Tibial nerve (tissue), 4 donors: Measurements from ENCODE around the gene SHKBP1.

ENCODE experiments used
- EP300 ChIP-seq, 2 donors: sonication (generic); formaldehyde crosslinking; IDR thresholded peaks; one replicate each; pipeline ENCODE4 v1.6.1; 2017; ENCODE audit warnings: antibody characterized with exemption in 2 of 2, mild to moderate bottlenecking in 1 of 2
- POLR2A ChIP-seq, 2 donors: fragments of 450-650 bp; IDR thresholded peaks; one replicate each; pipeline ENCODE4 v1.6.1; 2017; ENCODE audit warnings: antibody characterized with exemption in 2 of 2, mild to moderate bottlenecking in 2 of 2, moderate library complexity in 2 of 2
- TF ChIP-seq, protein P1 (sequence below), 5 experiments: fragments of 200-600 bp in 3 of 5; fragments of 450-650 bp in 2 of 5; sonication (generic) in 3 of 5; IDR thresholded peaks; one replicate each; pipeline ENCODE4 v1.5.1; 2016 to 2019; ENCODE audit warnings: antibody characterized with exemption in 5 of 5, mild to moderate bottlenecking in 3 of 5, moderate library complexity in 2 of 5

DNA sequence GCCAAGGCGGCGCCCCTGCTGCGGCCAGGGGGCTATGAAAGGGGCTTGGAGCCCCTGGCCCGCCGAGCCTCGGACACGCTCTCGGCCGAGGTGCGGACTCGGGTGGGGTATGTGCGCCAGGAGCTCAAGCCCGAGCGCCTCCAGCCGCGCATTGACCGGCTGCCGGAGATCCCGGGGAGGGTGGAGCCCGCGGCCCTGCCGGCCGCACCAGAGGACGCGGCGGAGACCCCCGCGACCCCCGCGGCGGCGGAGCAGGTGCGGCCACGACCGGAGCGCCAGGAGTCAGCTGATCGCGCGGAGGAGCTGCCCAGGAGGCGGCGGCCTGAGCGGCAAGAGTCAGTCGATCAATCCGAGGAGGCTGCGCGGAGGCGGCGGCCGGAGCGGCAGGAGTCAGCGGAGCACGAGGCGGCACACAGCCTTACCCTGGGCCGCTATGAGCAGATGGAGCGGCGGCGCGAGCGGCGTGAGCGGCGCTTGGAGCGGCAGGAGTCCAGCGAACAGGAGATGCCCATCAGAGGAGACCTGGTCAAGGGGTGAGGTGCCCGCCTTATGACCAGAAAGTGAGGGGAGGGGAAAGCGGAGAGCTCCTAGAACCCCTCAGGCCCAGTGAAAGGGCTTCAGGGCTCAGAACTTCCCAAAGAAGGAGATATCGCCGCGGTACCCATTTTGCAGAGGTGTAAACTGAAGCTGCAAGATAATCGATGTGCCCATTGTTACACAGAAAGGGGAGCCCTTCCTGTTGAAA lies 8.8 kb upstream of the SHKBP1 start:
- TF ChIP-seq, protein P1, sequence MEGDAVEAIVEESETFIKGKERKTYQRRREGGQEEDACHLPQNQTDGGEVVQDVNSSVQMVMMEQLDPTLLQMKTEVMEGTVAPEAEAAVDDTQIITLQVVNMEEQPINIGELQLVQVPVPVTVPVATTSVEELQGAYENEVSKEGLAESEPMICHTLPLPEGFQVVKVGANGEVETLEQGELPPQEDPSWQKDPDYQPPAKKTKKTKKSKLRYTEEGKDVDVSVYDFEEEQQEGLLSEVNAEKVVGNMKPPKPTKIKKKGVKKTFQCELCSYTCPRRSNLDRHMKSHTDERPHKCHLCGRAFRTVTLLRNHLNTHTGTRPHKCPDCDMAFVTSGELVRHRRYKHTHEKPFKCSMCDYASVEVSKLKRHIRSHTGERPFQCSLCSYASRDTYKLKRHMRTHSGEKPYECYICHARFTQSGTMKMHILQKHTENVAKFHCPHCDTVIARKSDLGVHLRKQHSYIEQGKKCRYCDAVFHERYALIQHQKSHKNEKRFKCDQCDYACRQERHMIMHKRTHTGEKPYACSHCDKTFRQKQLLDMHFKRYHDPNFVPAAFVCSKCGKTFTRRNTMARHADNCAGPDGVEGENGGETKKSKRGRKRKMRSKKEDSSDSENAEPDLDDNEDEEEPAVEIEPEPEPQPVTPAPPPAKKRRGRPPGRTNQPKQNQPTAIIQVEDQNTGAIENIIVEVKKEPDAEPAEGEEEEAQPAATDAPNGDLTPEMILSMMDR (IDR thresholded peaks at IDR 0.05): no peak
- TF ChIP-seq EP300 (IDR thresholded peaks at IDR 0.05) (no peak), POLR2A (IDR thresholded peaks at IDR 0.05) (no peak)
